PC-9 (cell line): ENCODE measurements around the gene NPVF. TPM values are rescaled to one million over a fixed set of nuclear protein-coding genes. Genes with fewer than 3 reads are reported as not detected.

ENCODE experiments used
- BruUV-seq: library from RNA; stranded (reverse); fragments of 400-500 nt; replicated peaks from 2 replicates; lab custom pipeline; 2021; lab: Mats Ljungman, UMichigan
- CTCF ChIA-PET: fragments of 300-600 bp; sonication (Branson Sonifier 250); formaldehyde crosslinking; loops from one replicate; lab custom pipeline; 2022; ENCODE audit warnings: antibody characterized with exemption; lab: Charles Lee
- POLR2A ChIA-PET: fragments of 300-600 bp; sonication (Branson Sonifier 250); formaldehyde crosslinking; loops from one replicate; lab custom pipeline; 2022; ENCODE audit warnings: antibody characterized with exemption; ENCODE audit not compliant: unreplicated experiment; lab: Charles Lee
- DNase-seq, 2 experiments: peaks; one replicate each; pipeline versions ENCODE4 v3.0.0 to v3.0.0-alpha.2; 2015 to 2022; ENCODE audit warnings: mixed read lengths in 1 of 2
- H2AFZ ChIP-seq: fragments of 200-600 bp; sonication (generic); 2 replicates; pipeline ENCODE4 v1.8.1; 2017; ENCODE audit warnings: antibody characterized with exemption
- H3F3A ChIP-seq: fragments of 200-600 bp; sonication (generic); 2 replicates; pipeline ENCODE4 v1.8.1; 2017; ENCODE audit warnings: antibody characterized with exemption, mild to moderate bottlenecking, low read depth; ENCODE audit not compliant: insufficient read depth
- H3K27ac ChIP-seq: fragments of 200-600 bp; sonication (generic); 2 replicates; pipeline ENCODE4 v1.6.1; 2016; ENCODE audit warnings: mixed run types
- H3K27me3 ChIP-seq: fragments of 200-600 bp; sonication (generic); 2 replicates; pipeline ENCODE4 v1.6.1; 2016; ENCODE audit warnings: low read depth, mixed run types; ENCODE audit not compliant: insufficient read depth
- H3K36me3 ChIP-seq: fragments of 200-600 bp; sonication (generic); 2 replicates; pipeline ENCODE4 v1.6.1; 2016; ENCODE audit warnings: low read depth, mixed run types
- H3K4me1 ChIP-seq: fragments of 200-600 bp; sonication (generic); replicated peaks from 2 replicates; pipeline ENCODE4 v1.6.1; 2016; ENCODE audit warnings: mixed run types; ENCODE audit not compliant: insufficient read depth
- H3K4me2 ChIP-seq: fragments of 200-600 bp; sonication (generic); 2 replicates; pipeline ENCODE4 v1.6.1; 2017; ENCODE audit warnings: mixed run types
- H3K4me3 ChIP-seq: fragments of 200-600 bp; sonication (generic); 2 replicates; pipeline ENCODE4 v1.6.1; 2016; ENCODE audit warnings: mixed run types
- H3K79me2 ChIP-seq: fragments of 200-600 bp; sonication (generic); 2 replicates; pipeline ENCODE4 v1.6.1; 2017; ENCODE audit warnings: low read depth, mixed run types
- H3K9me2 ChIP-seq: fragments of 200-600 bp; sonication (generic); 2 replicates; pipeline ENCODE4 v1.8.1; 2017; ENCODE audit warnings: mild to moderate bottlenecking; ENCODE audit not compliant: insufficient read depth
- H3K9me3 ChIP-seq: fragments of 200-600 bp; sonication (generic); 2 replicates; pipeline ENCODE4 v1.8.1; 2016; ENCODE audit warnings: low read depth; ENCODE audit not compliant: insufficient read depth
- H4K20me1 ChIP-seq: fragments of 200-600 bp; sonication (generic); 2 replicates; pipeline ENCODE4 v1.8.1; 2017; ENCODE audit not compliant: insufficient read depth
- EZH2 ChIP-seq: fragments of 200-600 bp; sonication (generic); IDR thresholded peaks from 2 replicates; pipeline ENCODE4 v1.8.0; 2017; ENCODE audit warnings: antibody characterized with exemption, low read depth
- intact Hi-C: fragments of 100-400 bp; cut with micrococcal nuclease; formaldehyde crosslinking; loops from one replicate; pipeline ENCODE4 v1.10.0; 2022; ENCODE audit not compliant: unreplicated experiment
- total RNA-seq: library from RNA; stranded (reverse); gene quantifications from 2 replicates; pipeline ENCODE4 v1.2.3, GENCODE V29; 2021
- TF ChIP-seq, protein P1 (sequence below): fragments of 200-600 bp; sonication (generic); conservative IDR thresholded peaks from 2 replicates; pipeline ENCODE4 v1.6.1; 2017; ENCODE audit warnings: mixed run types, antibody characterized with exemption, mild to moderate bottlenecking, moderate library complexity

Gene NPVF
- total RNA-seq, 1 experiment from 2014 or later: not detected

- BruUV-seq: no TSS peak
- Histone ChIP-seq H3K79me2 (no peaks in the 10 kb centered on the region), H3K4me1 (no peaks in the 10 kb centered on the region), H3K27ac (no peak overlapping the region), H2AFZ (no peak overlapping the region), H3K36me3 (no peaks in the 10 kb centered on the region), H3F3A (no peaks in the 10 kb centered on the region), H3K4me2 (no peak overlapping the region), H3K4me3 (no peak overlapping the region), H4K20me1 (no peaks in the 10 kb centered on the region), H3K9me3 (no peaks in the 10 kb centered on the region), H3K9me2 (no peaks in the 10 kb centered on the region), H3K27me3 (peaks cover 86% of the 10 kb centered on the region)
- intact Hi-C loops: no loop called here
- ChIA-PET POLR2A (no interaction called here), CTCF (no interaction called here)
- DNase-seq: no peak
- TF ChIP-seq EZH2: no peak
These were observed 5.1 kb downstream of the NPVF start for GRCh38 chr7:25223206-25223605.

DNA sequence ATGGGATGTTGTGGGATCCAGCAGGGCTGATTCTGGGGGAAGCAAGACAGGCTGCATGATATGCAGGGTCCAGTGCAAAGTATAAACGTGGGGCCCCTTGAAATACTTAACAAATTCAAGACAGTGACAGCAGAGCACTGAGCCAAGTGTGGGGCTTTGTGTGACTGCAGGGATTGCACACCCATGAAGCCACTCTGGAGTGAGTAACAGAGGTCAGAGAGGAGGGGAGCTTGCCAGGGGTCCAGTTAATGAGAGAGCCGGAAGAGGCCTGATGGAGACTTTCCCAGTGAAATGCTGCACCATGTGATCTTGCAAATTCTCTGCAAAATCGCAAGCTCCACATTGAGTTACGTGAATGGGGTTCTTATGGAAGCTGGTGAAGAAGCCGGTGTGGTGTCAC, 5.6 kb downstream of the NPVF start:
- TF ChIP-seq, protein P1, sequence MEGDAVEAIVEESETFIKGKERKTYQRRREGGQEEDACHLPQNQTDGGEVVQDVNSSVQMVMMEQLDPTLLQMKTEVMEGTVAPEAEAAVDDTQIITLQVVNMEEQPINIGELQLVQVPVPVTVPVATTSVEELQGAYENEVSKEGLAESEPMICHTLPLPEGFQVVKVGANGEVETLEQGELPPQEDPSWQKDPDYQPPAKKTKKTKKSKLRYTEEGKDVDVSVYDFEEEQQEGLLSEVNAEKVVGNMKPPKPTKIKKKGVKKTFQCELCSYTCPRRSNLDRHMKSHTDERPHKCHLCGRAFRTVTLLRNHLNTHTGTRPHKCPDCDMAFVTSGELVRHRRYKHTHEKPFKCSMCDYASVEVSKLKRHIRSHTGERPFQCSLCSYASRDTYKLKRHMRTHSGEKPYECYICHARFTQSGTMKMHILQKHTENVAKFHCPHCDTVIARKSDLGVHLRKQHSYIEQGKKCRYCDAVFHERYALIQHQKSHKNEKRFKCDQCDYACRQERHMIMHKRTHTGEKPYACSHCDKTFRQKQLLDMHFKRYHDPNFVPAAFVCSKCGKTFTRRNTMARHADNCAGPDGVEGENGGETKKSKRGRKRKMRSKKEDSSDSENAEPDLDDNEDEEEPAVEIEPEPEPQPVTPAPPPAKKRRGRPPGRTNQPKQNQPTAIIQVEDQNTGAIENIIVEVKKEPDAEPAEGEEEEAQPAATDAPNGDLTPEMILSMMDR: no peak
- no peak for TF ChIP-seq EZH2
- intact Hi-C loops: no loop called here
- Histone ChIP-seq H3K27me3 (peaks cover 91% of the 10 kb centered on the region), H4K20me1 (no peaks in the 10 kb centered on the region), H3K4me3 (no peak overlapping the region), H2AFZ (no peak overlapping the region), H3K9me3 (no peaks in the 10 kb centered on the region), H3K9me2 (no peaks in the 10 kb centered on the region), H3F3A (no peaks in the 10 kb centered on the region), H3K36me3 (no peaks in the 10 kb centered on the region), H3K27ac (no peak overlapping the region), H3K4me1 (no peaks in the 10 kb centered on the region), H3K4me2 (no peak overlapping the region), H3K79me2 (no peaks in the 10 kb centered on the region)
- BruUV-seq: no TSS peak
- POLR2A ChIA-PET: no interaction called here
- DNase-seq: no peak
- CTCF ChIA-PET: no interaction called here

- no peak overlapping the region for H3K27ac ChIP-seq
- no peaks in the 10 kb centered on the region for H4K20me1 ChIP-seq
- ChIA-PET POLR2A (no interaction called here), CTCF (no interaction called here)
- no peaks in the 10 kb centered on the region for H3K79me2 ChIP-seq
- H3K9me2 ChIP-seq: no peaks in the 10 kb centered on the region
- no peaks in the 10 kb centered on the region for H3F3A ChIP-seq
- no peak for DNase-seq
- no peak overlapping the region for H3K4me2 ChIP-seq
- H2AFZ ChIP-seq: no peak overlapping the region
- no peaks in the 10 kb centered on the region for H3K36me3 ChIP-seq
- H3K4me1 ChIP-seq: no peaks in the 10 kb centered on the region
- no peak overlapping the region for H3K4me3 ChIP-seq
- no peak for TF ChIP-seq EZH2
- TF ChIP-seq, protein P1: no peak
- no peaks in the 10 kb centered on the region for H3K9me3 ChIP-seq
- intact Hi-C loops: no loop called here
- BruUV-seq: no TSS peak
- H3K27me3 ChIP-seq: peaks cover 89% of the 10 kb centered on the region
These were observed 7.3 kb downstream of the NPVF start for GRCh38 chr7:25221009-25221408.

DNA sequence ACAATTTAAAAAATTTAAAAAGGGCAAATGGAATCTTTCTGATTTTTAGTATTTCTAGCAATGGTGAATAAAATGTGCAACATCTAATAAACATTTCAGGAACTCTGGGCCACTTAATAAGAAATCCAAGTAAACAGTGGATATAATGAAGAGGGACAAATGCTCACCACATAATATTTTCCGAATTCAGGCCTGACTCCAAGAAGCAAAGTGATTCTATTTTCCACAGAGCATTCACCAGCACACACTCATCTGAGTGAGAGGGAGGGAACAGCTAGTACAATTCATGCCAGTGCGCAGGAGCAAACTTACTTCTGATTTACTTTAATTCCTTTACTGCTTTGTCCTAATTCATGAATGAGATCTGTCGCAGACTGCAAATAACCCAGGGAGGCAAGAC, 10.1 kb downstream of the NPVF start:
- H3K9me2 ChIP-seq: no peaks in the 10 kb centered on the region
- intact Hi-C loops: no loop called here
- H3K4me1 ChIP-seq: no peaks in the 10 kb centered on the region
- no peaks in the 10 kb centered on the region for H3F3A ChIP-seq
- no peaks in the 10 kb centered on the region for H4K20me1 ChIP-seq
- no peak overlapping the region for H3K4me2 ChIP-seq
- ChIA-PET POLR2A (no interaction called here), CTCF (no interaction called here)
- no peaks in the 10 kb centered on the region for H3K36me3 ChIP-seq
- H3K27ac ChIP-seq: no peak overlapping the region
- no TSS peak for BruUV-seq
- no peak overlapping the region for H3K4me3 ChIP-seq
- H3K9me3 ChIP-seq: no peaks in the 10 kb centered on the region
- no peak overlapping the region for H2AFZ ChIP-seq
- H3K27me3 ChIP-seq: peaks cover 76% of the 10 kb centered on the region
- TF ChIP-seq, protein P1: no peak
- no peak for TF ChIP-seq EZH2
- H3K79me2 ChIP-seq: no peaks in the 10 kb centered on the region
- DNase-seq: no peak
